GM21786 (cell line): Measurements from ENCODE around the gene KRTAP10-2.
"Not testable (repeated sequence)": the region's sequence is repeated elsewhere in the genome, so short reads cannot be mapped to it uniquely, and the experiment has no call there.

ENCODE experiments used
- ATAC-seq: cut with Tn5 transposase; IDR thresholded peaks from one replicate; pipeline ENCODE4 v1.9.1; 2021; ENCODE audit not compliant: unreplicated experiment

KRTAP10-2 gene

DNA sequence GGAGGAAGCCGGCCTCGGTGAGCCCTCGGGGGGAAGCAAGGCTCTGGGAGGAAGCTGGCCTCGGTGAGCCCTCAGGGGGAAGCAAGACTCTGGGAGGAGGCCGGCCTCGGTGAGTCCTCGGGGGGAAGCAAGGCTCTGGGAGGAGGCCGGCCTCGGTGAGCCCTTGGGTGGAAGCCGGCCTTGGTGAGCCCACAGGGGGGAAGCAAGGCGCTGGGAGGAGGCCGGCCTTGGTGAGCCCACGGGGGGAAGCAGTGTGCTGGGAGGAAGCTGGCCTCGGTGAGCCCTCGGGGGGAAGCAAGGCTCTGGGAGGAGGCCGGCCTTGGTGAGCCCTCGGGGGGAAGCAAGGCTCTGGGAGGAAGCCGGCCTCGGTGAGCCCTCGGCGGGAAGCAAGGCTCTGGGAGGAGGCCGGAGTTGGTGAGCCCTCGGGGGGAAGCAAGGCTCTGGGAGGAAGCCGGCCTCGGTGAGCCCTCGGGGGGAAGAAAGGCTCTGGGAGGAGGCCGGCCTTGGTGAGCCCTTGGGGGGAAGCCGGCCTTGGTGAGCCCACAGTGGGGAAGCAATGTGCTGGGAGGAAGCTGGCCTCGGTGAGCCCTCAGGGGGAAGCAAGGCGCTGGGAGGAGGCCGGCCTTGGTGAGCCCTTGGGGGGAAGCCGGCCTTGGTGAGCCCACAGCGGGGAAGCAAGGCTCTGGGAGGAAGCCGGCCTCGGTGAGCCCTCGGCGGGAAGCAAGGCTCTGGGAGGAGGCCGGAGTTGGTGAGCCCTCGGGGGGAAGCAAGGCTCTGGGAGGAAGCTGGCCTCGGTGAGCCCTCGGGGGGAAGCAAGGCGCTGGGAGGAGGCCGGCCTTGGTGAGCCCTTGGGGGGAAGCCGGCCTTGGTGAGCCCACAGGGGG is 48.1 kb downstream of the KRTAP10-2 start:
- ATAC-seq = not testable (repeated sequence)

DNA sequence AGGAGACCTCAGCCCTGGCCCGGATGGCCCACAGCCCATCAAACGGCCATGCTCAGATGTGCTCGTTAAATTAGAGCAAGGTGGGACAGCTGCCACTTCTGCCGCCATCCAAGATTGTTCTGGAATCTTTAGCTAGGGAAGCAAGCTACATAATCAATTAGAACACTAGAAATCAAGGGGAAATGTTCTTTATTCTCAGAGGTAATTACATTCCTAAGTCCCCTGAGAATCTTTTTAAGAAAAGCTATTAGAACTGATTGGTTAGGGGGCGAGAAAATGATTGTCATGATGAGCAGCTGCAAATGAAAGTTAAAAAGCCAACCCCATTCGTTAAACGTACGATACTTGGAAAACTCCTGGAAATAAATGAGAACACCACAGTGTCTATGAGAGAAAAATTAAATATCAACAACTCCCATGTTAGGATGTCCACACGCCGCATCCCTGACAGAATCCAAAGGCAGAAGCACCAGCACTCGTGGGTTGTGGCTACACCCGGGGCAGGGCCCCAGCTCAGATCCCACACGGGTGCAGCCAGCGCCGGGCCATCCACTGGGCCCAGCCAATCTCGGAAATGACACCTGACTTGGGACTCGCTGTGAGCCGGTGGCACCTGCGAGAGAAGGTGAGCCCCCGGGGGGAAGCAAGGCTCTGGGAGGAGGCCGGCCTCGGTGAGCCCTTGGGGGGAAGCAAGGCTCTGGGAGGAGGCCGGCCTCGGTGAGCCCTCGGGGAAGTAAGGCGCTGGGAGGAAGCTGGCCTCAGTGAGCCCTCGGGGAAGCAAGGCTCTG is 48.9 kb downstream of the KRTAP10-2 start:
- no peak for ATAC-seq
